GM12878 (cell line): Measurements from ENCODE around the gene ASB10. TPM values are rescaled to one million over a fixed set of nuclear protein-coding genes. Genes with fewer than 3 reads are reported as not detected.

ENCODE experiments used
- ATAC-seq: fragments of 200-7000 bp; cut with Tn5 transposase; 3 replicates; pipeline ENCODE4 v1.9.1; 2020; ENCODE audit warnings: mild to moderate bottlenecking, moderate library complexity
- BruUV-seq: library from RNA; stranded (reverse); fragments of 400-500 nt; replicated peaks from 2 replicates; lab custom pipeline; 2021; lab: Mats Ljungman, UMichigan
- CTCF ChIA-PET: fragments of 300-600 bp; sonication (Branson Sonifier 250); formaldehyde crosslinking; extraction: SDS; loops from one replicate; lab custom pipeline; 2021; ENCODE audit warnings: inconsistent platforms; lab: Yijun Ruan, JAX
- POLR2A ChIA-PET: fragments of 350-600 bp; formaldehyde crosslinking; extraction: SDS; loops from one replicate; lab custom pipeline; 2021; ENCODE audit warnings: inconsistent platforms; lab: Charles Lee
- RAD21 ChIA-PET: fragments of 300-600 bp; sonication (Branson Sonifier 250); formaldehyde crosslinking; loops from one replicate; lab custom pipeline; 2023; ENCODE audit warnings: antibody characterized with exemption; ENCODE audit not compliant: unreplicated experiment; lab: Charles Lee
- SMC1A ChIA-PET: fragments of 300-600 bp; sonication (Branson Sonifier 250); formaldehyde crosslinking; loops from one replicate; lab custom pipeline; 2023; ENCODE audit not compliant: unreplicated experiment, uncharacterized antibody; lab: Charles Lee
- DNase-seq: peaks from one replicate; pipeline ENCODE4 v3.0.0-alpha.2; 2011; ENCODE audit warnings: low read depth, low spot score
- FAIRE-seq: peaks from 3 replicates; lab custom pipeline; 2011; peaks lifted over from hg19 to GRCh38; lab: Jason Lieb, UNC
- H2AFZ ChIP-seq: 2 replicates; pipeline ENCODE4 v1.6.0; 2011; ENCODE audit warnings: low read depth, low read length, control low read depth; ENCODE audit not compliant: control insufficient read depth
- H3K27ac ChIP-seq: 2 replicates; pipeline ENCODE4 v1.5.1; 2011; ENCODE audit warnings: control low read depth; ENCODE audit not compliant: control insufficient read depth, insufficient read depth
- H3K27me3 ChIP-seq, 2 experiments: replicated peaks in 1 of 2; 2 replicates each; pipeline versions ENCODE4 v1.6.0 to v1.6.1; 2011; ENCODE audit warnings: low read length in 1 of 2; ENCODE audit not compliant: control insufficient read depth in 2 of 2, insufficient read depth in 2 of 2
- H3K36me3 ChIP-seq, 2 experiments: 2 replicates each; pipeline ENCODE4 v1.5.1; 2011; ENCODE audit warnings: low read length in 1 of 2; ENCODE audit not compliant: control insufficient read depth in 2 of 2, insufficient read depth in 2 of 2
- H3K4me1 ChIP-seq: 2 replicates; pipeline ENCODE4 v1.6.1; 2011; ENCODE audit warnings: mild to moderate bottlenecking, low read length, moderate library complexity, mixed read lengths; ENCODE audit not compliant: control insufficient read depth, insufficient read depth
- H3K4me2 ChIP-seq: 2 replicates; pipeline ENCODE4 v1.6.0; 2011; ENCODE audit warnings: control low read depth; ENCODE audit not compliant: control insufficient read depth, insufficient read depth
- H3K4me3 ChIP-seq: fragments of 200-600 bp; sonication (generic); 2 replicates; pipeline ENCODE4 v1.5.1; 2016
- H3K79me2 ChIP-seq: 2 replicates; pipeline ENCODE4 v1.6.0; 2011; ENCODE audit warnings: low read length; ENCODE audit not compliant: control insufficient read depth, insufficient read depth
- H3K9ac ChIP-seq: 2 replicates; pipeline ENCODE4 v1.8.0; 2011; ENCODE audit warnings: low read length, control low read depth, mixed read lengths; ENCODE audit not compliant: control insufficient read depth, insufficient read depth
- H3K9me3 ChIP-seq: replicated peaks from 3 replicates; pipeline ENCODE4 v1.5.1; 2011; ENCODE audit warnings: mild to moderate bottlenecking, low read length; ENCODE audit not compliant: control insufficient read depth, insufficient read depth
- H4K20me1 ChIP-seq: 2 replicates; pipeline ENCODE4 v1.6.0; 2011; ENCODE audit not compliant: control insufficient read depth, insufficient read depth
- EZH2 ChIP-seq: IDR thresholded peaks from 2 replicates; pipeline ENCODE4 v1.6.1; 2012; ENCODE audit warnings: low read depth, mild to moderate bottlenecking, control low read depth, inconsistent platforms, low read length, borderline replicate concordance; ENCODE audit not compliant: control insufficient read depth
- HDAC6 ChIP-seq: fragments of 200-600 bp; sonication (generic); IDR thresholded peaks from one replicate; pipeline ENCODE4 v1.8.0; 2017; ENCODE audit warnings: antibody characterized with exemption; ENCODE audit not compliant: unreplicated experiment
- MEF2A ChIP-seq: IDR thresholded peaks from 2 replicates; pipeline ENCODE4 v1.6.1; 2011; ENCODE audit warnings: low read depth, mild to moderate bottlenecking, low read length, moderate library complexity; ENCODE audit not compliant: insufficient read depth
- MTA2 ChIP-seq: fragments of 450-650 bp; IDR thresholded peaks from 2 replicates; pipeline ENCODE4 v1.6.1; 2016; ENCODE audit warnings: low read depth, mild to moderate bottlenecking, moderate library complexity
- NR2C2 ChIP-seq: IDR thresholded peaks from 2 replicates; pipeline ENCODE4 v1.6.1; 2011; ENCODE audit warnings: borderline replicate concordance, low read depth; ENCODE audit not compliant: control insufficient read depth, insufficient read length
- NRF1 ChIP-seq: conservative IDR thresholded peaks from 2 replicates; pipeline ENCODE4 v1.6.1; 2011; ENCODE audit warnings: mild to moderate bottlenecking, low read depth, low read length, improper control_type of control experiment
- ZNF217 ChIP-seq: fragments of 450-650 bp; IDR thresholded peaks from 2 replicates; pipeline ENCODE4 v1.6.1; 2017; ENCODE audit warnings: antibody characterized with exemption, mild to moderate bottlenecking
- ZZZ3 ChIP-seq: IDR thresholded peaks from 2 replicates; pipeline ENCODE4 v1.6.1; 2011; ENCODE audit warnings: low read depth; ENCODE audit not compliant: control insufficient read depth, insufficient read length
- WGBS: methylation state at CpG from one replicate; pipeline ENCODE4 v1.1.6; 2016; ENCODE audit warnings: low lambda C conversion rate; ENCODE audit not compliant: insufficient replicate concordance, insufficient coverage; ENCODE audit errors: missing lambda C conversion rate; 5-methylcytosine and 5-hydroxymethylcytosine counted together
- in situ Hi-C: fragments of 300-500 bp; cut with MboI; formaldehyde crosslinking; loops from 9 replicates; pipeline ENCODE4 v1.14.3; 2018; ENCODE audit warnings: mixed read lengths
- intact Hi-C: fragments of 100-400 bp; cut with micrococcal nuclease; formaldehyde crosslinking; loops from one replicate; pipeline ENCODE4 v1.14.2; 2022; ENCODE audit not compliant: unreplicated experiment
- polyA plus RNA-seq, 11 experiments: library from polyadenylated mRNA; depleted of rRNA in 4 of 11; unstranded in 6 of 11; stranded (reverse) in 5 of 11; fragments of >200 nt; fragmentation: Nextera tagmentation in 4 of 11; fragmentation: Illumina TruSeq in 1 of 11; extraction: Ambion mirVana in 4 of 11; extraction: Trizol in 1 of 11; gene quantifications; 1 replicate in 1 of 11; 2 replicates in 10 of 11; pipeline versions ENCODE4 v1.2.1 to v1.2.3, GENCODE V29; 2011 to 2016; ENCODE audit warnings: inconsistent platforms in 2 of 11, missing spikeins in 2 of 11, low read depth in 1 of 11
- total RNA-seq, 4 experiments: library from RNA; depleted of rRNA in 3 of 4; stranded (reverse); fragments of >200 nt in 3 of 4; fragmentation: Illumina TruSeq in 1 of 4; extraction: Trizol in 1 of 4; gene quantifications; 2 replicates each; pipeline versions ENCODE4 v1.2.1 to v1.2.3, GENCODE V29; 2013 to 2021
- TF ChIP-seq, protein P1 (sequence below): fragments of 450-650 bp; IDR thresholded peaks from 2 replicates; pipeline ENCODE4 v1.6.1; 2017; ENCODE audit warnings: antibody characterized with exemption, mild to moderate bottlenecking, moderate library complexity

The ASB10 gene
- total and polyA plus RNA-seq, 10 of the 15 experiments (the other 5 are each of a cell fraction or from before 2014, with no cell fraction given), result not detected

DNA sequence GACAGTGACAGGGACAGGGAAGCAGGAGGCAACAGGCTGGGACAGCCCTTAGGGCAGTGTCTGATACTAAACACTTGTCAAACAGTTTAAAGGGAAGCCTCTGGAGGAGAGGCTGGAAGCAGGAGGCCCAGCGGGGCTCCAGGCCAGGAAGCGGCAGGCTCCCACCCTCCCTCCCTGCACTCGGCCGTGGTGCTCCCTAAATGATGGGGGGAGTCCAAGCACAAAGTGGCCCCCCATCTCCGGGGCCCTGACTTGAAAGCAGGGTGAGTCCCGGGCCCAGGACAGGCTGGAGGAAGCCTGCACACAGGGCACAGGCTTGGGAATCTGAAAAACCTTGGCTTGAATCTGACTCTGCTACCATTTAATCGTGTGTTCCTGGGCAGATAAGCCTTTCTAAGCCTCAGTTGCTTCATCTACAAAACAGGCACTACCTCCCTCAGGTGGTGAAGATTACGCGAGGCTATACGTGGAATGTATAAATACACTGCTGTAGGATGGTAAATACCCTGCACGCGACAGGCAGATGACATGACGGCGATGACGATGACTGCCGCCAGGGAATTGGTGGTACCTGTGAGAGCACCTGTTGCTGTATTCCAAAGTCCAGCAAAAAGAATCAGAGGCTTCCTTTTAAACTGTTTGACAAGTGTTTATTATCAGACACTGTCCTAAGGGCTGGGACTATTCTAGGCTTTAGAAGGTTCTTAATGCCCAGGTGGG is 53.6 kb downstream of the ASB10 start (continued):
- TF ChIP-seq, protein P1, sequence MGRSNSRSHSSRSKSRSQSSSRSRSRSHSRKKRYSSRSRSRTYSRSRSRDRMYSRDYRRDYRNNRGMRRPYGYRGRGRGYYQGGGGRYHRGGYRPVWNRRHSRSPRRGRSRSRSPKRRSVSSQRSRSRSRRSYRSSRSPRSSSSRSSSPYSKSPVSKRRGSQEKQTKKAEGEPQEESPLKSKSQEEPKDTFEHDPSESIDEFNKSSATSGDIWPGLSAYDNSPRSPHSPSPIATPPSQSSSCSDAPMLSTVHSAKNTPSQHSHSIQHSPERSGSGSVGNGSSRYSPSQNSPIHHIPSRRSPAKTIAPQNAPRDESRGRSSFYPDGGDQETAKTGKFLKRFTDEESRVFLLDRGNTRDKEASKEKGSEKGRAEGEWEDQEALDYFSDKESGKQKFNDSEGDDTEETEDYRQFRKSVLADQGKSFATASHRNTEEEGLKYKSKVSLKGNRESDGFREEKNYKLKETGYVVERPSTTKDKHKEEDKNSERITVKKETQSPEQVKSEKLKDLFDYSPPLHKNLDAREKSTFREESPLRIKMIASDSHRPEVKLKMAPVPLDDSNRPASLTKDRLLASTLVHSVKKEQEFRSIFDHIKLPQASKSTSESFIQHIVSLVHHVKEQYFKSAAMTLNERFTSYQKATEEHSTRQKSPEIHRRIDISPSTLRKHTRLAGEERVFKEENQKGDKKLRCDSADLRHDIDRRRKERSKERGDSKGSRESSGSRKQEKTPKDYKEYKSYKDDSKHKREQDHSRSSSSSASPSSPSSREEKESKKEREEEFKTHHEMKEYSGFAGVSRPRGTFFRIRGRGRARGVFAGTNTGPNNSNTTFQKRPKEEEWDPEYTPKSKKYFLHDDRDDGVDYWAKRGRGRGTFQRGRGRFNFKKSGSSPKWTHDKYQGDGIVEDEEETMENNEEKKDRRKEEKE, result no peak
- no peak for TF ChIP-seq EZH2

DNA sequence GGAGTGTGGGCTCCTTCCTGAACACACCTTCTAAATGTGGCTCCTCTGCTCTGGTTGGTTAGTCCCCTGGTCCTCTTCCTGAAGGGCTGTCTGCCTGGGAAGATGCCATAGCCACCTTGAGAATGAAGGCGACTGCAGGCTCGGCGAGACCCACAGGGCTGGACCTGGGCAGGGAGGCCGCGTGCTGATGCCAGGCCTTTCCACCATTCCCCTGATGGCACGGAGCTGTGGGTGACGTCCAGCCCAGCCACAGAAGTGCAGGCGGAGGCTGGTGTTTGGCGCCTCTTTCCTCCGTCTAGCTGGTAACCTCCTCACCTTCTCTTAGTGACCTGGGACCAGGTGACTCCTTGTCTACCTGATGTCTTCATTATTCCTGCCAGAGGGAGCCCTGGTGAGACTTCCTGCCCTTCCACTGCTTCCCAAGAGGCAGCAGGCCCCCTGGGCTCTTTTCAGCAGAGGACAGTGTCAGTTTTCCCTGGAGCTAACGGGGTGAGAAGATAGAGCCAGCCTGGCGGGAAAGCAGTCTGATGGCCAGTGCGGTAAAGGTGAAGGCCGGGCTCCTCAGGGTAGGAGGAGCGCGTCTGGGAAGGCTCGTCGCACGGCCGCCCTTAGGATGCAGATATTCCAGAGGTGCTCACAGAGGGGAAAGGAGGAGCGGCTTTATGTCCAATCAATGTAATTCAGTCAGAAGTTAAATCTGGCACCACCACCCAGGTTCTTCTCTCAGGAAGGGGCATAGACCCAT is 54.4 kb downstream of the ASB10 start:
- in situ Hi-C loops, result no loop called here
- DNase-seq (no peak), FAIRE-seq (no peak), ATAC-seq (no peak)
- CTCF ChIA-PET, result interaction anchor here (1.5 kb wide), 1 partner anchor 9 kb away, joined by 3 read pairs; no protein-coding TSS in a partner anchor
- Histone ChIP-seq H3K4me3 (no peak overlapping the region), H4K20me1 (no peaks in the 10 kb centered on the region), H3K36me3 (peaks cover 3 to 11% of the 10 kb centered on the region in 2 experiments; a peak in 2 of 4 replicates), H2AFZ (no peak overlapping the region), H3K4me1 (no peaks in the 10 kb centered on the region), H3K79me2 (no peaks in the 10 kb centered on the region), H3K27ac (no peak overlapping the region), H3K4me2 (no peak overlapping the region), H3K9me3 (no peaks in the 10 kb centered on the region), H3K27me3 (no peaks in the 10 kb centered on the region), H3K9ac (no peak overlapping the region)
- RAD21 ChIA-PET, result no interaction called here
- no peak for TF ChIP-seq NR2C2
- TF ChIP-seq ZNF217, result no peak
- no peak for TF ChIP-seq NRF1
- TF ChIP-seq HDAC6, result no peak
- no peak for TF ChIP-seq ZZZ3
- no peak for TF ChIP-seq MEF2A
- no peak for TF ChIP-seq MTA2
- intact Hi-C loops, result no loop called here
- BruUV-seq, result no TSS peak
- WGBS, result 94% methylated on average over 21 of the region's 21 CpGs
- SMC1A ChIA-PET, result no interaction called here
- POLR2A ChIA-PET, result no interaction called here
